Measurements from ENCODE around the gene GPRIN3. TPM values are rescaled to one million over a fixed set of nuclear protein-coding genes. Genes with fewer than 3 reads are reported as not detected.

The GPRIN3 gene
- total and polyA plus RNA-seq, 5 donors from 2014 or later, result 11.7 to 78.9 (median 12.9) TPM

DNA sequence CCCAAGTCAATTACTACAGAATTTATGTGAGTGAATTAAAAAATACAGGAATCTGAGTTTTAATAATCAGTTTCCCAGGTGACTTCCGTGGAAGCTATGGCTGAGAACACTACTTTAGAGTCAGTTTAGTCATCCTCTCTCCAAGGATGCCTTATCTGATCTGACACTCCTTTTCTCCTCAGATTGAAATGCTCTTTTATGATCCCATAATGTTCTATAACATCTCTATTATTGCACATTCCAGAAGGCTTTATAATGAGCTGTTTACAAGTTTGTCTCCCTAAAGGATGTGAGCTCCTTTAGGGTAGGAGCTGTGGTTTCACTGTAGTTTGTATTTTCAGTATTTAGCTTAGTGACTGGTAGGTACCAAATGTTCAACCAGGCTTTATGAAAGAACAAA lies 90.0 kb downstream of the GPRIN3 start:
- Mint-ChIP-seq H3K27me3 (peaks cover 28% of the 10 kb centered on the region), H3K4me1 (peaks cover 0 to 4% (median 1%) of the 10 kb centered on the region in 4 donors), H3K27ac (no peak overlapping the region), H3K4me3 (no peak overlapping the region), H3K36me3 (no peaks in the 10 kb centered on the region), H3K9me3 (peaks cover 0 to 3% (median 0%) of the 10 kb centered on the region in 7 donors)
- ATAC-seq (ENCODE audit: low read depth in 2 of 2) (no peak), DNase-seq (no peak)
- H3K27ac ChIP-seq (ENCODE audit: insufficient read depth, low read length, poor library complexity, severe bottlenecking), result no peak overlapping the region
- H3K4me1 ChIP-seq (ENCODE audit: control insufficient read depth, insufficient read depth, low read length, poor library complexity, severe bottlenecking), result no peaks in the 10 kb centered on the region
- H3K36me3 ChIP-seq (ENCODE audit: control insufficient read depth, insufficient read depth, low read length), result no peaks in the 10 kb centered on the region
- no peak overlapping the region for H3K4me3 ChIP-seq (ENCODE audit: low read depth, low read length)
- no peaks in the 10 kb centered on the region for H3K9me3 ChIP-seq (ENCODE audit: control insufficient read depth in 2 of 2, low read length in 2 of 2)
- H3K27me3 ChIP-seq (ENCODE audit: control insufficient read depth, insufficient read depth, low read length), result no peaks in the 10 kb centered on the region

DNA sequence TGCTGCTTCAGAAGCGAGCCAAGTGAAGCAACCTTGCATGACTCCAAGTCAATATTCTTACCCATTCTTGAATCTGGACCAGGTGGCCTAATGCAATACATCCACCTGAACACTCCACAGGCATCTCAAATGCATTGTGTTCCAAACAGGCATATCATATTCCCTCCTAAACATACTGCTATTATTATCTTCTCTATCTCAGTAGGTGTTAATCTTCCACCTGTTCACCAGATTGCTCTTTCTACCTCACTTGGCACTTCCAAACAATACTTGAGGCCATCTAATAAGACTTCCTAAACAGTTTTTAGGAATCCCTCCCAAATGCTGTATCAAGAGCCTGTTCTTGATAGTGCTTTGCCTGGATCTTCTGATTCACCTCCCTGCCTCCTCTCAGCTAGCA lies 90.7 kb downstream of the GPRIN3 start:
- Mint-ChIP-seq H3K9me3 (peaks cover 0 to 5% (median 0%) of the 10 kb centered on the region in 7 donors), H3K27me3 (peaks cover 28% of the 10 kb centered on the region)
- no peak for ATAC-seq (ENCODE audit: low read depth in 2 of 2)

DNA sequence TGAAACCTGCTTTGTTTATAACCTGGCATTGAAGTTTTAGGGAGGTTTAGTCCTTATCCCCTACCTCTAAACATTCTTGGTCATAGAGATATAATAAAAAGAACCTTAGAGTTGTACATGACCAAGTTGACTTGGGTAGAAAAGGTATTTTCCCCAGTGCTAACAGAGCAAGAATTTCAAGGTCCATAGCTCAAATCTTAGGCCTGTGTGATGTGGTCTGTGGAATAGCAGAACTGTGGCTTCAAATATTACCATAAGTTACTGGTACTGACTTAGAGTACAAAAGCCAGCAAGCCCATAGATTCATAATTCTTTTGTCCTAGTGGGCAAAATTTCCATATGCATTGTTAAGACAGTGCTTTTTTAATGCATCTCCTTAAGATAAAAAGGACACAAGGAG lies 91.2 kb downstream of the GPRIN3 start:
- Histone ChIP-seq H3K4me1 (ENCODE audit: control insufficient read depth, insufficient read depth, low read length, poor library complexity, severe bottlenecking) (no peaks in the 10 kb centered on the region), H3K36me3 (ENCODE audit: control insufficient read depth, insufficient read depth, low read length) (no peaks in the 10 kb centered on the region), H3K9me3 (ENCODE audit: control insufficient read depth in 2 of 2, low read length in 2 of 2) (no peaks in the 10 kb centered on the region), H3K27me3 (ENCODE audit: control insufficient read depth, insufficient read depth, low read length) (peaks cover under 1% of the 10 kb centered on the region), H3K27ac (ENCODE audit: insufficient read depth, low read length, poor library complexity, severe bottlenecking) (no peak overlapping the region), H3K4me3 (ENCODE audit: low read depth, low read length) (no peak overlapping the region)
- no peak overlapping the region for H3K27ac Mint-ChIP-seq
- peaks cover 0 to 6% (median 0%) of the 10 kb centered on the region in 7 donors for H3K9me3 Mint-ChIP-seq
- ATAC-seq (ENCODE audit: low read depth in 2 of 2) (no peak), DNase-seq (no peak)
- peaks cover 33% of the 10 kb centered on the region for H3K27me3 Mint-ChIP-seq
- no peaks in the 10 kb centered on the region for H3K36me3 Mint-ChIP-seq
- no peaks in the 10 kb centered on the region for H3K4me1 Mint-ChIP-seq
- H3K4me3 Mint-ChIP-seq, result no peak overlapping the region

More for the DNA sequence above, 90.7 kb downstream of the GPRIN3 start:
- Mint-ChIP-seq H3K36me3 (no peaks in the 10 kb centered on the region), H3K27ac (no peak overlapping the region), H3K4me1 (peaks cover 0 to under 1% (median under 1%) of the 10 kb centered on the region in 4 donors), H3K4me3 (no peak overlapping the region)
- no peaks in the 10 kb centered on the region for H3K9me3 ChIP-seq (ENCODE audit: control insufficient read depth in 2 of 2, low read length in 2 of 2)
- no peak overlapping the region for H3K27ac ChIP-seq (ENCODE audit: insufficient read depth, low read length, poor library complexity, severe bottlenecking)
- H3K27me3 ChIP-seq (ENCODE audit: control insufficient read depth, insufficient read depth, low read length), result no peaks in the 10 kb centered on the region
- no peak overlapping the region for H3K4me3 ChIP-seq (ENCODE audit: low read depth, low read length)
- no peak for DNase-seq
- no peaks in the 10 kb centered on the region for H3K36me3 ChIP-seq (ENCODE audit: control insufficient read depth, insufficient read depth, low read length)
- no peaks in the 10 kb centered on the region for H3K4me1 ChIP-seq (ENCODE audit: control insufficient read depth, insufficient read depth, low read length, poor library complexity, severe bottlenecking)

DNA sequence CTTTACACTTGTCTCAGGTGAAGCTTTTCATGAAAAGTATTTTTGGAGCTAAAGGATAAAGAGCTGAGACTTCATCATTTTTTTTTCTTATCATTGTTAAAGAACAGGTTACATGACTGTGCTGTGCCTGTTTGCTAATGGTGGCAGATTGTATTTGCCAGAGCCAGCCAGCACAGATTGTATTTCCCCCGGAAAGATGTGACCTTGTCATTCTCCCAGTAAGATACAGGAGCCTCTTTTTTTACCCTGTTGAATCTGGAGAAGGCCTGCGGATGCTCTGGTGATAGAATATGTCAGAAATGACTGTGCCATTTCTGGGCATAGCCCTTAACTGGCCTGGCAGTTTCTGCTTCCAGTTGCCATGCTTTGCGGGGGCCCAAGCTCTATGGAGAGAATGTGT lies 91.9 kb downstream of the GPRIN3 start:
- ATAC-seq (ENCODE audit: low read depth in 2 of 2) (no peak), DNase-seq (no peak)
- H3K36me3 Mint-ChIP-seq, result no peaks in the 10 kb centered on the region
- H3K27me3 ChIP-seq (ENCODE audit: control insufficient read depth, insufficient read depth, low read length), result peaks cover 3% of the 10 kb centered on the region
- H3K27ac Mint-ChIP-seq, result no peak overlapping the region
- H3K4me1 Mint-ChIP-seq, result no peaks in the 10 kb centered on the region
- H3K36me3 ChIP-seq (ENCODE audit: control insufficient read depth, insufficient read depth, low read length), result no peaks in the 10 kb centered on the region
- H3K4me3 ChIP-seq (ENCODE audit: low read depth, low read length), result no peak overlapping the region
- H3K4me1 ChIP-seq (ENCODE audit: control insufficient read depth, insufficient read depth, low read length, poor library complexity, severe bottlenecking), result no peaks in the 10 kb centered on the region
- H3K4me3 Mint-ChIP-seq, result no peak overlapping the region
- H3K27ac ChIP-seq (ENCODE audit: insufficient read depth, low read length, poor library complexity, severe bottlenecking), result no peak overlapping the region
- H3K27me3 Mint-ChIP-seq, result peaks cover 34% of the 10 kb centered on the region
- H3K9me3 Mint-ChIP-seq, result peaks cover 0 to 6% (median 0%) of the 10 kb centered on the region in 7 donors
- no peaks in the 10 kb centered on the region for H3K9me3 ChIP-seq (ENCODE audit: control insufficient read depth in 2 of 2, low read length in 2 of 2)

DNA sequence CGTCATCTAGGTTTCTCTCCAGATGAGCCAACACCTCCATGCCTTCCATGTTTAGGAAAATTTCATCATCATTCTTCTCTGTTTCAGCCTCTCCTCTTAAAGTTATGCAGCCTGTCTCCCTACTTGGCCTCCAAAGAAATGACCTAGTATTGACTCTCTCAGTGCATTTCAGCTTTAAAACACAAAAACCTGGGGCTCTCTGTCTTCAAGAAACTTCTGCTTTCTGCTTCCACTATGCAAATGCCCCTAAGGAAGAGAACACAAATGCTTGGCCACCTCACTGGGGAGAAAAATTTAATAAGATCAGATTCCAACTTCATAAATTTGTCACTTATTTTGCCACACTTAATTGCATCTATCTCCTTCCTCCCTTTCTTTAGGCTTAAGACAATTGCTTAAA lies 93.3 kb downstream of the GPRIN3 start:
- no peaks in the 10 kb centered on the region for H3K36me3 Mint-ChIP-seq
- no peak overlapping the region for H3K4me3 Mint-ChIP-seq
- Histone ChIP-seq H3K27ac (ENCODE audit: insufficient read depth, low read length, poor library complexity, severe bottlenecking) (no peak overlapping the region), H3K36me3 (ENCODE audit: control insufficient read depth, insufficient read depth, low read length) (no peaks in the 10 kb centered on the region), H3K27me3 (ENCODE audit: control insufficient read depth, insufficient read depth, low read length) (peaks cover 3% of the 10 kb centered on the region), H3K4me3 (ENCODE audit: low read depth, low read length) (no peak overlapping the region), H3K9me3 (ENCODE audit: control insufficient read depth in 2 of 2, low read length in 2 of 2) (no peaks in the 10 kb centered on the region), H3K4me1 (ENCODE audit: control insufficient read depth, insufficient read depth, low read length, poor library complexity, severe bottlenecking) (no peaks in the 10 kb centered on the region)
- no peak overlapping the region for H3K27ac Mint-ChIP-seq
- peaks cover 0 to 6% (median 0%) of the 10 kb centered on the region in 7 donors for H3K9me3 Mint-ChIP-seq
- H3K27me3 Mint-ChIP-seq, result peaks cover 39% of the 10 kb centered on the region
- DNase-seq, result no peak
- H3K4me1 Mint-ChIP-seq, result no peaks in the 10 kb centered on the region
- no peak for ATAC-seq (ENCODE audit: low read depth in 2 of 2)

DNA sequence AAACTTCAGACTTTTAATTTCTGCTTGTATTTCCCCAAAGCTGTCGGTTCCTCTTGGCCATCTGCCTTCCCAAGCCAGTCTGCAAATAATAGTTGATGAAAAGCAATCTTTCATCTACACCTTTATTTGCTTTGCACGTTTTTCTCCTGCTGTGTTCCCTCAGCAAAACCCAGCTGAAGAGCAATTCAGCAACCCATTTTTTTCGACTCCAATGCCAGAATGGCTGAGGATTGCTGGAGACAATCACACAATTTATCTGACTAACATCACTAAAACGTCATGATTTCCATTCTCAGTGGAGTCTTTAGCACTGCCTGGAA lies 94.3 kb downstream of the GPRIN3 start:
- no peaks in the 10 kb centered on the region for H3K36me3 ChIP-seq (ENCODE audit: control insufficient read depth, insufficient read depth, low read length)
- no peak for ATAC-seq (ENCODE audit: low read depth in 2 of 2)

DNA sequence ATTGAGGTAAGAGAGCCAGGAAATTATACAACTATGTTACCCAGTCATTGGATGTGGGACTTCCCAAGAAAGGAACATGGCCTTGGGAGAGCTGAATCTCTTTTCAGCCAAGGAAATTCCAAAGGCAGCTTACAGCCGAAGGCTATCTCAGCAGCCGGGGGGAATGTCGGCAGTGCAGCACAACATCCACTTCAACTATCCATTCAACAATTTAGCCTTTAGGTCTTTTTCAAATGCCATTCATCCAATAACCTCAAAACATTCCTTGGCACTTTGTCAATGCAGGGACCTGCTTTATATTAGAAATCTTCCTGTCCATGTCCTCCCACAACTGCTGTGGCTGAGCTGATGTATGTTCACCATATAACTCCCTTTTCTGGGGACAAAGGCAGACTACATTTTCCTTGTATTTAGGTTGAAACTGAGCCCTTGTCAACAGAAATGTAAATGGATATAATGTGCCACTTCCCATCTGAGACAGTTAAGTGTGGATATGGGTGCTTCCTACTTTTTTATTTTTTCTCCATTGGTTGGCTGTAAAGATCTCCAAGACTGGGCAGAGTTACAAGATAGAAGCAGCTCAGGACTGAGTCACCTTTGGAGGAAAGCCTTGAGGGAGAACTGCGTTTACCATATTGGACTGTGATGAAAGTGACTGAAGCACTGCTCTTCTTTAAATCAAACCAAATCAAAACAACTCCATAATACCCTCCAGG lies 94.8 kb downstream of the GPRIN3 start:
- no peaks in the 10 kb centered on the region for H3K4me1 Mint-ChIP-seq
- DNase-seq (no peak), ATAC-seq (ENCODE audit: low read depth in 2 of 2) (no peak)
- no peak overlapping the region for H3K4me3 Mint-ChIP-seq
- H3K9me3 ChIP-seq (ENCODE audit: control insufficient read depth in 2 of 2, low read length in 2 of 2), result no peaks in the 10 kb centered on the region
- H3K4me1 ChIP-seq (ENCODE audit: control insufficient read depth, insufficient read depth, low read length, poor library complexity, severe bottlenecking), result no peaks in the 10 kb centered on the region
- H3K27ac Mint-ChIP-seq, result no peak overlapping the region
- H3K27me3 Mint-ChIP-seq, result peaks cover 33% of the 10 kb centered on the region
- H3K36me3 Mint-ChIP-seq, result no peaks in the 10 kb centered on the region
- H3K9me3 Mint-ChIP-seq, result peaks cover 1 to 16% (median 7%) of the 10 kb centered on the region in 7 donors
- no peak overlapping the region for H3K27ac ChIP-seq (ENCODE audit: insufficient read depth, low read length, poor library complexity, severe bottlenecking)
- H3K4me3 ChIP-seq (ENCODE audit: low read depth, low read length), result no peak overlapping the region
- peaks cover 5% of the 10 kb centered on the region for H3K27me3 ChIP-seq (ENCODE audit: control insufficient read depth, insufficient read depth, low read length)
- no peaks in the 10 kb centered on the region for H3K36me3 ChIP-seq (ENCODE audit: control insufficient read depth, insufficient read depth, low read length)

More for the DNA sequence above, 94.3 kb downstream of the GPRIN3 start:
- DNase-seq, result no peak
- Histone ChIP-seq H3K4me1 (ENCODE audit: control insufficient read depth, insufficient read depth, low read length, poor library complexity, severe bottlenecking) (no peaks in the 10 kb centered on the region), H3K27ac (ENCODE audit: insufficient read depth, low read length, poor library complexity, severe bottlenecking) (no peak overlapping the region), H3K27me3 (ENCODE audit: control insufficient read depth, insufficient read depth, low read length) (peaks cover 5% of the 10 kb centered on the region), H3K4me3 (ENCODE audit: low read depth, low read length) (no peak overlapping the region), H3K9me3 (ENCODE audit: control insufficient read depth in 2 of 2, low read length in 2 of 2) (no peaks in the 10 kb centered on the region)
- Mint-ChIP-seq H3K27ac (no peak overlapping the region), H3K36me3 (no peaks in the 10 kb centered on the region), H3K9me3 (peaks cover under 1 to 12% (median 2%) of the 10 kb centered on the region in 7 donors), H3K27me3 (peaks cover 37% of the 10 kb centered on the region), H3K4me1 (no peaks in the 10 kb centered on the region), H3K4me3 (no peak overlapping the region)

DNA sequence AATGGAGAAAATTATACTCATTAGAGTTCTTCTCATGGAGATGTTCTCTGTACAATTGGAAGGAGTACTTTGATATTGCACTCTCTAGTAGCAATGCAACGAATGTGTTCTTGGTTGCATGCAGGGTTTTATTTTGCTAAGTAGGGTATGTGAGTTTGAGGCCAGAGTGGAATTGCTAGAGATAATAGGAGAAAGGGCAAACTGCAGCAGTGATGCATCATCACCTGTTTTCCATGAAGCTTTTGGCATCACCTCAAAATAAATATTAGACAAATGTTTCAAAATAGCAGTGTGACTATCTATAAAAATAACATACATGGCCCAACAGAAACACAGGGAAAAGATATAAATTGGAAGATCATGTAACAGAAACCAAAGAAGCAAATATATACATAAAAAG lies 103.0 kb downstream of the GPRIN3 start:
- Histone ChIP-seq H3K36me3 (ENCODE audit: control insufficient read depth, insufficient read depth, low read length) (no peaks in the 10 kb centered on the region), H3K27ac (ENCODE audit: insufficient read depth, low read length, poor library complexity, severe bottlenecking) (no peak overlapping the region), H3K4me1 (ENCODE audit: control insufficient read depth, insufficient read depth, low read length, poor library complexity, severe bottlenecking) (no peaks in the 10 kb centered on the region), H3K27me3 (ENCODE audit: control insufficient read depth, insufficient read depth, low read length) (peaks cover 2% of the 10 kb centered on the region), H3K9me3 (ENCODE audit: control insufficient read depth in 2 of 2, low read length in 2 of 2) (no peaks in the 10 kb centered on the region), H3K4me3 (ENCODE audit: low read depth, low read length) (no peak overlapping the region)
- Mint-ChIP-seq H3K9me3 (peaks cover 1 to 11% (median 7%) of the 10 kb centered on the region in 7 donors), H3K36me3 (no peaks in the 10 kb centered on the region), H3K27me3 (peaks cover 23% of the 10 kb centered on the region), H3K4me3 (no peak overlapping the region), H3K4me1 (no peaks in the 10 kb centered on the region), H3K27ac (no peak overlapping the region)
- ATAC-seq (ENCODE audit: low read depth in 2 of 2) (no peak), DNase-seq (no peak)
